Measurements from ENCODE around the gene PRXL2C.
"Not testable (repeated sequence)": the region's sequence is repeated elsewhere in the genome, so short reads cannot be mapped to it uniquely, and the experiment has no call there.

The PRXL2C gene

DNA sequence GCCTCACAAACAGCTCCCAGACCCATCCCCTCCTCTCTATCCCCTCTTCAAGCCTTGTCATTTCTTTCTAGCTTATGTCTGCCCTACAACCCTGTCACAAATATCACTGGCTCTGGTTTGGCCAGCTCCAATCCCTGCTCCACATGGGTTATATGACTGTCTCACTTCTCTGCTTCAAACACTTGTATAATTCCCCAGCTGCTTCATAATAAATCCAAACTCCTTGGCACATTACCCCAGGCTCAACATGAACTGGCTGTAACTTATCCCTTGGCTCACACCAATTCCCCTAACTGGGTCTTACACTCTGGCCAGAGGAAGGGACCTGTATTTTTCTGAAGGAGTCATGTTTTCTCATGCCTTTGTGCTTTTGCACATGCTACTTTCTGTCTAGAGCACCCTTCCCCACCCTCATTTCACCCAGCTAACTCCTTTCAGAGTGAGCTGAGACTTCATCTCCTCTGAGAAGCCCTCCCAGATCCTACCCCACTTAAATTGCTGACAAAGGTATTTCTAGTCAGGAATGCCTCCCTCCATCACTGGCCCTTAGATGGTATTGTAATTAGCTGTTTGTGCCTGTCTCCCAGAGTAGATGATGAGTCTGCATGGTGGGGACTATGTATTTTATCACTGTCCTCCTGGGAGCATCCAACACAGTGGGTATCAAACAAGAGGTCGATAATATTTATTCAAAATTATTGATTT is 5.3 kb downstream of the PRXL2C start:
- no peak for DNase-seq

DNA sequence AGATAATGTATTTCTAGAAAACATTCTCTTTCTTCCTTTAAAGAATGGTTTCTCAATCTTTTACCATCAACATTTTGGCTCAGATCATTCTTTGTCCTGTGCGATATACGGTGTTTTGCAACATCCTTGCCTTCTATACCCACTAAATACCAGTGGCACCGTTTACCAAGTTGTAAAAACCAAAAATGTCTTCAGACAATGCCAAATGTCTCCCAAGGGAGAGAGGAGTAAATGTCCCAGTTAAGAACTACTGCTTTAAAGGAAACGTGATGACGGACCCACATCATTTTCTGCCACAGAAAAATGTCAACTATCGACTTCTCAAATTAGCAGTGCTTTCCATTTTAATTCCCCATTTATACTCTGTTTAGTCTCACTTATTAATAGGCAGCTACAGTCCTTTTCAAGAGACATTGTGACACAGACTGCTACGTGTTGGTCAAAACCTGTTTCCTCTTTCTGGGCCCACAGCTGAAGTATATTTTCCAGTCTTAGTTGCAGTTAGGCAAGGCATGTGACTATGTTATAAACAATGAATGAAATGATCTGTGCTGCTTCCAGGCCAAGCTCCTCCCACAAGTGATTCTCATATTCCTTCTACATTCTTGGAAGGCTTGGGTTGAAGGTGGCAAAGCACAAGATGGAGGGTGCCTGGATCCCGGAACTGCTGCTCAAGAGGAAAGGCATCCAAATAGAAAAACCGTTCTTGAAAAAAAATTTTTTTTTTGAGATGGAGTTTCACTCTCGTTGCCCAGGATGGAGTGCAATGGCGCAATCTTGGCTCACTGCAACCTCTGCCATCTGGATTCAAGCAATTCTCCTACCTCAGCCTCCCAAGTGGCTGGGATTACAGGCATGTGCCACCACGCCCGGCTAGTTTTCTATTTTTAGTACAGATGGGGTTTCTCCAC is 8.8 kb downstream of the PRXL2C start:
- no peak for DNase-seq

DNA sequence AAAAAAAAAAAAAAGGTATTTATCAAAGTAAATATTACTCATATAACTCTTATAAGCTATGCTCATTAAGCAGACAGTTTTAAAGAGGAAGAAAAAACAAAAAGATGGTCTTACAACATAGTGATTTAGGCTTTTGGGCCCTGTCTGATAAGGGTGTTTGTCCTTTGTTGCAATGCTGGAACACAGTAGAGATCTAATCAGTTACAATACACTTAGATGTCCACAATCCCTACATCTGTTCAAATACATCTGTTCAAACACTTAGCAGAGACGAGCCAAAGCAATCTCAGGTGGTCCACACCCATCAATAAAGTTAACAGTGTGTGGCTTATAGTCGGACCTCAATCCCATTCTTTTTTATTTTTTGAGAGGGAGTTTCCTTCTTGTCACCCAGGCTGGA is 11.0 kb downstream of the PRXL2C start:
- DNase-seq, result no peak

DNA sequence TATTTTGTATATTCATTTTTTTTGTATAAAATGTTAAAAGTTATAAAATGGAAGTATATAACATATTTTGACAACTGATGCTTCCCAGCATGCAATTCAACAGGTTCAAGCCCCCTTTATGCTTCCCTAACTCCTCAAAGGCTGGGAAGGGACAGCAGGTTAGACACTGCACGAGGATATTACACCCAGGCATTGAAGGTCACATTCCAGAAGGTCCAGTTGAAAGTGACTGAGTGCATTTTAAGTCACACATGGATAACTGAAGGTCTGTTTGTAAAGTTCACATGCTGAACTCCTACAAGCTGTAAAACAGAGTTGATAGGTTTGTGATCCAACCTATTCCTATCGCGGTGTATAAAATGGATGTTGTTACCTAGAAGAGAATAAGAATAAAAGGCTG is 13.6 kb downstream of the PRXL2C start:
- no peak for DNase-seq

DNA sequence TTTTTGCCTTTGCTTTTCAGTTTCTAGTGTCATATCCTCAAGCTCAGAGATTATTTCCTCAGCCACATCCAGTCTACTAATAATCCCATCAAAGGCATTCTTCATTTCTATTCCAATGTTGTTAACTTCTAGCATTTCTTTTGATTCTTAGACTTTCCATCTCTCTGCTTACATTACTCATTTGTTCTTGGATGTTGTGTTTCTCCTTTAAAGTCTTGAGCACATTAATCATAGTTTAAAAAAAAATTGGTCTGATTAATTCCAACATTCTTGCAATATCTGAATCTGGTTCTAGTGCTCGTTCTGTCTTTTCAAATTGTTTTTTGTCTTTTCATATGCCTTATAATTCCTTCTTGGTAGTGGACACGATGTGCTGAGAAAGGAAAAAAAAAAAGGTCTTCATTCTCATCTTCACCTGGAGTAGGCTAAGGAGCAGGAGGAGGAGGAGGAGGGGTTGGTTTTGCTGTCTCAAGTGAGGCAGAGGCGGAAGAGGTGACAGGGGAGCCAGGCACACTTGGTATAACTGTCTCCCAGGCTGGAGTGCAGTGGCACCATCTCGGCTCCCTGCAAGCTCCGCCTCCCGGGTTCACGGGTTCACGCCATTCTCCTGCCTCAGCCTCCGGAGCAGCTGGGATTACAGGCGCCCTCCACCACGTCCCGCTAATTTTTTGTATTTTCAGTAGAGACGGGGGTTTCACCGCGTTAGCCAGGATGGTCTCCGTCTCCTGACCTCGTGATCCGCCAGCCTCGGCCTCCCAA is 16.3 kb downstream of the PRXL2C start:
- no peak for DNase-seq

DNA sequence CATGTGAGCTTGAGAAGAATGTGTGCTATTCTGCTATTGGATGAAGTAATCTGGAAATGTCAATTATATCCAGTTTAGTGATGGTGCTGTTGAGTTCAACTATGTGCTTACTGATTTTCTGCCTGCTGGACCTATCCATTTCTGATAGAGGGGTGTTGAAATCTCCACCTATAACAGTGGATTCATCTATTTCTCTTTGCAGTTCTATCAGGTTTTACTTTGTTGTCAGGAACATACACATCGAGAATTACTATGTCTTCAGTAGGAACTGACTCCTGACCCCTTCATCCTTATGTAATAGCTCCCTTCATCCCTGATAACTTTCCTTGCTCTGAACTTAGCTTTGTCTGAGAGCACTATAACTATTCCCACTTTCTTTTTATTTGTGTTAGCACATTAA is 18.7 kb downstream of the PRXL2C start:
- no peak for DNase-seq

DNA sequence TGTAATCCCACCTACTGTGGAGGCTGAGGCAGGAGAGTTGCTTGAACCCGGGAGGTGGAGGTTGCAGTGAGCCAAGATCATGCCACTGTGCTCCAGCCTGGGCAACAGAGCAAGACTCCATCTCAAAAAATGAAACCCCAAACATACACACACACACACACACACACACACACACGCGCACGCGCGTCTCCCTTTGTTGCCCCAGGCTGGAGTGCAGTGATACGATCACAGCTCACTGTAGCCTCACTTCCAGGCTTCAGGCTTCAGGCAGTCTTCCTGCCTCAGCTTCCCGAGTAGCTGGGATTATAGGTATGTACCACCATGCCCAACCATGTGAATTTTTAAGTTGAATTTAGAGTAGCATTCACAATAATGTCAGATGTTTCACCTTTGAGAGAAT is 21.5 kb downstream of the PRXL2C start:
- DNase-seq, result not testable (repeated sequence)

DNA sequence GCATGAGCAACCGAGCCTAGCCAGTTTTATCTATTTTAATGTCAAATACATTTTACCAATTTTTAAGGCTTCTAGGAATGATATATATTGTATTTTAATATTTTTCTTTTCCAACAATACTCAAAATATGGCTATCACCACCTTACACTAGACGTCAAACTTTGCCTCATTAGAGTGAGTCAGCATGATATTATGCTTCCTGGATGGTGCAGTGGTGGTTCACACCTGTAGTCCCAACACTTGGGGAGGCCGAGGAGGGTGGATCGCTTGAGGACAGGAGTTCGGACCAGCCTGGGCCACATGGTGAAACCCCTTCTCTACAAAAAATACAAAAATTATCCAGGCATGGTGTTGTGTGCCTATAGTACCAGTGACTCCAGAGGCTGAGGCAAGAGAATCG is 28.2 kb downstream of the PRXL2C start:
- DNase-seq, result no peak

DNA sequence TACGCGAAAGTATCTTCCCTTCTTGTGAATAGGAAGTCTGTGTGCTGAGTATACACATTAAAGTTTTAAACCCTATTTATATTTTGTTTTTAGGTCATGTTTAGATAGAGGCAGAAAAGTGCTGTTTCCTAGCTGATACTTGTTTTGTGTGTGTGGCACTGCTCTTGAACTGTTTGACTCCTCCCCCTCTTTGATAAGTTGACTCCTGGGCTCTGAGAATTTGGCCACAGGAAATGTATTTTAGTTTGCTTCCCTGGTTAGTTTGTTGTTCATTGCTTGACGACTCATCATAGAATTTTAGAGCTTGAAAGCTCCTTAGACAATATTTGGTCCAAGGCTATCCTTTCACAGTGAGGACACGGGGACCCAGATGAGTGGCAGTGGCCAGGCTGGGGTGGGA is 33.5 kb downstream of the PRXL2C start:
- DNase-seq, result no peak

DNA sequence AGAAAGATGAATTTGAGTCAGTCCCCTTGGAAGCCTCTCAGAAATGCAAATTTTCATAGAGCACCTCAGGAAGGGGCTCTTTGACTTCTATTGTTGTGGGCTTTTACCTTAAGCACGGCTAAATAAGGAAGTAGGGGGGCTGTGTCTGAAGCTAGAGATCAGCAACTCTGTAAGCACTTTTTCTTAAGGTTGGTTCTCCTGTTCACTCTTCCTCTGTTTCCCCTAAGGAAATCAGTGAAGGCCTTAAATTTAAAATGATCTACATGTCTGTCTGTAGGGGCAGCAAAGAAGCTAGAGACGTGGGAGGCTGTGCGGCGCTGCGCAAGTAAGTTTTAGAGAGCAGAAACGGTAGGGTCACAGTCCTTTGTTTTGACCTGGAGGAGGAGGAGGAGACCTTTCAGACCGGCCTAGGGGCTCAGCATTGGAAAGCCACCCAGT is 34.3 kb downstream of the PRXL2C start:
- DNase-seq, result no peak

DNA sequence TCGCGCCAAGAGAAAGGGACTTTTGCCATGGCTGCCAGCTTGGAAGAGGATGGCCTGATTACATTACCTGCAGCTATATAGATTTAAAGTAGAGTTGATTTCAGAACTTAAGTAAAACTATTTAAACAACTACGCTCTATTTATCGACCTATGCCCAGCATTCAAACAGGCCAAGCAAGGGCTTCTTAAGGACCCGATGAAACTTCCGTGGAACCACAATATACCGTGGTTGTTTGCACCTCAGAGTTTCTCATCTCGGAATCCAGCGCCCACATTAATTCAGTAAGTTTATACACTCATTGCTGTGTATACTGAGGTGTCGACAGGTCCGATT is 35.0 kb downstream of the PRXL2C start:
- DNase-seq, result no peak

DNA sequence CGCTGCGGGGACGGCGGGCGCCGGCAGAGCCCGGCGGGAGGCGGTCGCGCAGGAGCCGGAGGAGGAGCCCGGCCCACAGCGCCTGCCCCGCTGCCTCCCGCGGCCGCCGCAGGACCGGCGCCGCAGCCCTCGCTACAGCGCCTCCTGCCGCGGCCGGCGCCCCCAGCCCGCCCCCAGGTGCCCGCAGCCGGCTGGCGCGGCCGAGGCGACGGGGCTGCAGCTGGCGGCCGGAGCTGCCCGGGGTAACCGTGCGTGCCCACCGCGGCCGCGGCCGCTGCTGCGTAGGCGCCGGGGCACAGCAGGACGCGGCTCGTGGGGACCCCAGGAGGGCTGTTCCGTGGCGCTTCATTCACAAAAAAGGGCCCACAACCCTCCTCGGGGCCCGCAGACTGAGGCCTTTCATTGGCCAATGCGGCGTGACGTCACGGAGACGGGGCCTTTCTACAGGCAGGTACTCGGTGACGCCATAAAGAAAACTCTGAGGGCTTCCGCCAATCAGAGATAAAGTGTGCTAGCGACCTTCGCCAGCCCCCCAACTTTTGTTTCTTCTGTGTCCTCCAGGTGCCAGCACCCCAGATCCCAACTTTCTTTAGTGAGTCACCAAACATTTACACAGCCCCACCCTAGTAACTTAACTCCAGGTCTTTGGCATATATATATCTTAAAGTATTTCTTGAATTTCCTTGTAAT is 35.5 kb downstream of the PRXL2C start, which contains the start of gene CDC14B:
CDC14B (minus strand) TSS at position 353 of the 690 bp plus-strand sequence. CDS start 465 bp downstream, outside the sequence.
- peak; percentile 88 to 93 for DNase-seq

DNA sequence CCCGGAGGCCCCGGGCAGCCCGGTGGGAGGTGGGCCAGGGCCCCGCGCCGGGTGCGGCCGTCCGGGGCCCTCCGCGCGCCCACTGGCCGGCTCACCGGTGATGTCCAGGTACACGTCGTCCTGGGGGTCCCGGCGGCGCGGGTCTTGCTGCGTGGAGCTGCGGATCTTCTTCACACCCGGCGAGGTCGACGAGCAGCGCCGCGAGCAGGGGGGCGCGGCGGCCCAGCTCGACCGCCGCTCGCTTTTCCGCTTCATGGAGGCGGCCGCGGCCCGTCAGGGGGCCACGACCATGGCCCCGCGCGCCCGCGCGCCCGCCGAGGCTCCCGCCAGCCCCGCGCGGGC is 36.0 kb downstream of the PRXL2C start:
- no peak for DNase-seq

DNA sequence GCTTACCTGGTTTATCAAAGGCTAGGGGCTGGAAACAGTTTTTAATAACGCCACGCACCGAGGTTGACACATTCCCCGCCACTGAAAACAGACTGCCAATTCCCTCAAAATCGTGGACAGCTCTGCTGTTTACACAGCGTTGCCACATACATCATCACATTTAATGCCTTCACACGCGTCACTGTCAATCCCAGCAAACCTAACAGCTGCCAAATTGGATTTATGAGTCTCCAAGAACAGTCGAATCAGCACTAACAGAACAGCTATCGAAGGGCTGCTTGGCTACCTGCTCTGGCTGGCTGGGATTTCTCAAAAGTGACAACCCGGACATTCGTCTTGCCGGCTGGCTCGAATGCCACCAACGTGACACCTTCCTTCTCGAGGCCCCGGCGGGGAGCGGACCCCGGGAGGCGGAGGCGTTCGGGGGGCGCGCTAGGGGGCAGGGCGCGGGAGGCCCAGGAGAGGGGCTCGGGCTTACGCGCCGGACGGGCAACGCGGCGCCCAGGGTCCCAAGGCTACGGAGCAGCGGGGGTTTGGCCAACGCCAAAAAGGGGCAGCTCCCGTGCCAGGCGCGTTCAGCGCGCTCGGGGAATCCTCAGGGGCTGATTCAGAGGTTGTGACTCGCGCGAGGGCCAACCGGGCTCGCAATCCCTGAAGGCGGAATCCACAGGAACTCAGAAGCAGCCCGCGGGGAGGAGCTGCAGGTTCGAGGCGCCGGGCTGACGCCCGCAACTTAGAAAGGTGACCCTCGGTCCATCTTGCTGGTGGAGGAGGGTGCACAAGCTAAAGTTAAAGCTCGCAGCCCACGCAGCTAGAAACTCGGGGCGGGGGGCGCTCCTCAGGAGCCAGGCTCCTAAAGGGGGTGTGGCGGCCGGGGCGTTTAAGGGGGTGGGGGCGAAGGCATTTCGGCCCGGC is 36.7 kb downstream of the PRXL2C start:
- DNase-seq, result peak in 1 of 2 experiments; percentile 29

DNA sequence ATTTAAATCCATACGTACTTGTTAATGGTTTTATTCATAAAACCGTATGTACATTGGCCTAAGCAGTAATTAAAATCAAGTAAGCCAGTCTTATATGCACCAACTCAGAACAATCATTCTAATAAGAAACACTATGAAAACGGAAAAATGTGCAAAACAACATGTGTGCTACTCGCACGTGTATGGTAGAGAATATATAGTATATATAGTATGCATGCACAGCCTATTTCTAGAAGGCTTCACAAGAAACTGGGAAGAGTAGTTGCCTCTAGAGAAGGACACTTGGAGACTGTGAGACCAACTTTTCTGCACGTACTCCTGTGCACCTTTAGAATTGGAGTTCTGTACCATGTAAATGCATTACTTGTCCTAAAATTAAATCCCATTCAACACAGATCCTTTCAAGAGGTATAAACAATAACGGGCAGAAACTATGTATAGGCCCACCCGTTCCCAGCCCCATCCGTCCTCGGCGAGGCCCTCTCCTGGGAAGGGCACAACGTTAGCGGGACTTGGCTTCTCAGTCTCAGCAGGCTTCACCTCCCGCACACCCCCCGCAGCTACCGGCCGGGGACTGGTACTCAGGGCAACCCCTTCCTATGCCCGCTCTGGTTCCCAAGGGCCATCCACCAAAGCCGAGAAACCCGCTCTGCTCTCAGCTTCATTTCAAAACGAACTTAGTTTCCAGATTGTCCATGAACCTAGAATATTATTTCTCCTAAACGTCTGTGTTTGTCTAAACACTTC is 37.5 kb downstream of the PRXL2C start:
- DNase-seq, result no peak

DNA sequence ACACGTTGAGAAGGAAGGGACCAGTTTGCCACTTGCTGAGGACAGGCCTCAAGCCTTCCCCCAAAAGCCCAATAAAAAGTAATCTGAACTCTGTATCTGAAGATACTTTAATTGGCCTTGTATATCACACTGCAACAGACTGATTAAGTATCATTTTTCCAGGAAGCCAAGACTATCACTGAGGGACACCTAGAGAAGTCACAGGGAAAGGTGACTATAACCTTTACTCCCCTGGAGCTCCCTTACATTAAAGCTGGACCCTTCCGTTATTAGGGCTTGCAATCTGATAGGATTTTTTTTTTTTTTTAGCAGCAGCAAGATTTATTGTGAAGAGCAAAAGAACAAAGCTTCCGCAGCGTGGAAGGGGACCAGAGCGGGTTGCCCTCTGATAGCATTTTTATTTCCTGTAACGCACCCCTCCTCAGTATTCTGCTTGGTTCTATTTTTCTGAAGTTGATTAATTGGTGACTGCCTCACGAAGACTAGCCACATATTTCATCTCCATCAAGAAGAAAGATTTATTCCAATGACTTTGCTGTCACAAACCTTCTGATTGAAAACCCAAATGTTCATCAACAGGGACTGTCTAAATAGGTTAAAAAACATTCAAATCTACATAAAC is 38.2 kb downstream of the PRXL2C start:
- no peak for DNase-seq

DNA sequence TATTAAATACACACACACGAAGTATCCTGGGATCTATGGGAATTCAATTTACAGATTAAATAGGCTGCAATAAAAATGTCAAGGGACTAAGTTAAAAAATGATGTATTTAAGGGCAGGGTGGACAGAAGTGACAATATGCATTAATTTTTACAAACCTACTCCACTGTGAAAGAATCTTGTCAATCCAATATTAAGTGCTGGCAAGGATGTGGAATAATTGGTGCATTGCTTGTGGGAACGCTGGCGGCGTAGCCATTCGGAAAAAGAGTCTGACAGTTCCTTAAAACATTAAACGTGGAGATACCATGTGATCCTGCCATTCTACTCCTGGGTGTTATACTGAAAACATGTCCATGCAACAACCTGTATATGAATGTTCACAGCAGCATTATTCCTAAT is 39.7 kb downstream of the PRXL2C start:
- no peak for DNase-seq

DNA sequence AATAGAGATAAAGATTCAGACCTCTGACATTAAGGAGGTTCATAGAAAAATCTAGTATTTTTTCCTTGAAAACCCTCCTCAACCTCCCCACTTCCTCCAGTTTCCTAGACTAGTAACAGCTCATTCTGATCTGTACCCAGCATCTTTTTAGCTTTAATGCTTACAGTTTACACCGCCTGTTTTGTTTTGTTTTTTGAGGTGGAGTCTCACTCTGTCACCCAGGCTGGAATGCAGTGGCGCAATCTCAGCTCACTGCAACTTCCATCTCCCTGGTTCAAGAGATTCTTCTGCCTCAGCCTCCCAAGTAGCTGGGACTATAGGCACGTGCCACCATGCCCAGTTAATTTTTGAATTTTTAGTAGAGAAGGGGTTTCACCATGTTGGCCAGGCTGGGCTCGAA is 40.5 kb downstream of the PRXL2C start:
- DNase-seq, result not testable (repeated sequence)

DNA sequence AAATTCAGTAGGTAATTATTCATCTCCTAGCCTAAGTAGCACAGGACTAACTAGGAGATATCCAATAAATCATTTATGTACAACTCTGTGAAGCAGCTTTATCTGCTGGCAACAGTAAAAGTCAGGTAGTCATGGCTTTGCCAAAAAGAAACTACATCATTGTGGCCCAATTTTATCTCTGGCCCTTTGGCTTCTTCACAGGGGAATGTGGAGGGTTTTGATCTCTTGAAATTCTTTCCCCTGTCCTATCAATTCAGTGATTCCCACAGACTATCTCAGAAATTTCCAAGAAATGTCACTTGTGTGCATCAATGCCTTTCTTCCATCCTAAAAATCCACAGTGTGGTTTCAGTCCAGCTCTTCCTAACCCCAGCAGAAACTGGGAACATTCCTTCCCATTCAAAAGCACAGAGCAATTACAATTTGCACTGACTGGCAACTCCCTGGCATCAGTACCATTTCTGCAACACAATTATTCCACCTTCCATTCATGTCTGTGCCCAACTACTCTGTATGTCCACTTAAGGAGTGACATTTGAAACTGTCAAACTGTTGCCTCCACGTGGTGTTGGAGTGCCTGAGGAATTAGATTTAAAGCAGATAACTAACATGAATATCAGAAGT is 42.0 kb downstream of the PRXL2C start:
- DNase-seq, result no peak
